PC-9 (cell line): ENCODE data around the gene CDADC1. TPM values are rescaled to one million over a fixed set of nuclear protein-coding genes. Genes with fewer than 3 reads are reported as not detected.

Source experiments
- BruUV-seq: library from RNA; stranded (reverse); fragments of 400-500 nt; replicated peaks from 2 replicates; lab custom pipeline; 2021; lab: Mats Ljungman, UMichigan
- CTCF ChIA-PET: fragments of 300-600 bp; sonication (Branson Sonifier 250); formaldehyde crosslinking; loops from one replicate; lab custom pipeline; 2022; ENCODE audit warnings: antibody characterized with exemption; lab: Charles Lee
- POLR2A ChIA-PET: fragments of 300-600 bp; sonication (Branson Sonifier 250); formaldehyde crosslinking; loops from one replicate; lab custom pipeline; 2022; ENCODE audit warnings: antibody characterized with exemption; ENCODE audit not compliant: unreplicated experiment; lab: Charles Lee
- DNase-seq, 2 experiments: peaks; one replicate each; pipeline versions ENCODE4 v3.0.0 to v3.0.0-alpha.2; 2015 to 2022; ENCODE audit warnings: mixed read lengths in 1 of 2
- H2AFZ ChIP-seq: fragments of 200-600 bp; sonication (generic); 2 replicates; pipeline ENCODE4 v1.8.1; 2017; ENCODE audit warnings: antibody characterized with exemption
- H3F3A ChIP-seq: fragments of 200-600 bp; sonication (generic); 2 replicates; pipeline ENCODE4 v1.8.1; 2017; ENCODE audit warnings: antibody characterized with exemption, mild to moderate bottlenecking, low read depth; ENCODE audit not compliant: insufficient read depth
- H3K27ac ChIP-seq: fragments of 200-600 bp; sonication (generic); 2 replicates; pipeline ENCODE4 v1.6.1; 2016; ENCODE audit warnings: mixed run types
- H3K27me3 ChIP-seq: fragments of 200-600 bp; sonication (generic); 2 replicates; pipeline ENCODE4 v1.6.1; 2016; ENCODE audit warnings: low read depth, mixed run types; ENCODE audit not compliant: insufficient read depth
- H3K36me3 ChIP-seq: fragments of 200-600 bp; sonication (generic); 2 replicates; pipeline ENCODE4 v1.6.1; 2016; ENCODE audit warnings: low read depth, mixed run types
- H3K4me1 ChIP-seq: fragments of 200-600 bp; sonication (generic); replicated peaks from 2 replicates; pipeline ENCODE4 v1.6.1; 2016; ENCODE audit warnings: mixed run types; ENCODE audit not compliant: insufficient read depth
- H3K4me2 ChIP-seq: fragments of 200-600 bp; sonication (generic); 2 replicates; pipeline ENCODE4 v1.6.1; 2017; ENCODE audit warnings: mixed run types
- H3K4me3 ChIP-seq: fragments of 200-600 bp; sonication (generic); 2 replicates; pipeline ENCODE4 v1.6.1; 2016; ENCODE audit warnings: mixed run types
- H3K79me2 ChIP-seq: fragments of 200-600 bp; sonication (generic); 2 replicates; pipeline ENCODE4 v1.6.1; 2017; ENCODE audit warnings: low read depth, mixed run types
- H3K9me2 ChIP-seq: fragments of 200-600 bp; sonication (generic); 2 replicates; pipeline ENCODE4 v1.8.1; 2017; ENCODE audit warnings: mild to moderate bottlenecking; ENCODE audit not compliant: insufficient read depth
- H3K9me3 ChIP-seq: fragments of 200-600 bp; sonication (generic); 2 replicates; pipeline ENCODE4 v1.8.1; 2016; ENCODE audit warnings: low read depth; ENCODE audit not compliant: insufficient read depth
- H4K20me1 ChIP-seq: fragments of 200-600 bp; sonication (generic); 2 replicates; pipeline ENCODE4 v1.8.1; 2017; ENCODE audit not compliant: insufficient read depth
- EZH2 ChIP-seq: fragments of 200-600 bp; sonication (generic); IDR thresholded peaks from 2 replicates; pipeline ENCODE4 v1.8.0; 2017; ENCODE audit warnings: antibody characterized with exemption, low read depth
- intact Hi-C: fragments of 100-400 bp; cut with micrococcal nuclease; formaldehyde crosslinking; loops from one replicate; pipeline ENCODE4 v1.10.0; 2022; ENCODE audit not compliant: unreplicated experiment
- total RNA-seq: library from RNA; stranded (reverse); gene quantifications from 2 replicates; pipeline ENCODE4 v1.2.3, GENCODE V29; 2021
- TF ChIP-seq, protein P1 (sequence below): fragments of 200-600 bp; sonication (generic); conservative IDR thresholded peaks from 2 replicates; pipeline ENCODE4 v1.6.1; 2017; ENCODE audit warnings: mixed run types, antibody characterized with exemption, mild to moderate bottlenecking, moderate library complexity

The CDADC1 gene
- total RNA-seq, 1 experiment from 2014 or later = 12.4 TPM

DNA sequence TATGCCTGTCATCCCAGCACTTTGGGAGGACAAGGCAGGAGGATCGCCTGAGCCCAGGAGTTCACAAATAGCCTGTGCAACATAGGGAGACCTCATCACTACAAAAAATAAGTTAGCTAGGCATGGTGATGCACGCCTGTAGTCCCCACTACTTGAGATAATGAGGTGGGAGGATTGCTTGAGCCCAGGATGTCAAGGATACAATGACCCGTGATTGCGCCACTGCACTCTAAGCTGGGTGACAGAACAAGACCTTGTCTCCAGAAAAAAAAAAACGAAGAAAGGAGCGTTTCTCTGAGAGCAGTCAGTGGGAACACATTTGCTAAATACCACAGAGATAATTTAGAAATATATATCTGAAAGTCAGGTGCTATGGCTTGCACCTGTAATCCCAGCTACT lies 11.9 kb downstream of the CDADC1 start:
- Histone ChIP-seq H2AFZ (no peak overlapping the region), H3K79me2 (no peaks in the 10 kb centered on the region), H4K20me1 (no peaks in the 10 kb centered on the region), H3F3A (no peaks in the 10 kb centered on the region), H3K4me3 (no peak overlapping the region), H3K27ac (no peak overlapping the region), H3K9me3 (no peaks in the 10 kb centered on the region), H3K4me2 (no peak overlapping the region), H3K36me3 (peaks cover 10% of the 10 kb centered on the region), H3K4me1 (no peaks in the 10 kb centered on the region), H3K27me3 (no peaks in the 10 kb centered on the region), H3K9me2 (no peaks in the 10 kb centered on the region)
- POLR2A ChIA-PET = no interaction called here
- DNase-seq = no peak
- BruUV-seq = no TSS peak
- intact Hi-C loops = no loop called here
- CTCF ChIA-PET = no interaction called here
- TF ChIP-seq EZH2 = no peak
- TF ChIP-seq, protein P1, sequence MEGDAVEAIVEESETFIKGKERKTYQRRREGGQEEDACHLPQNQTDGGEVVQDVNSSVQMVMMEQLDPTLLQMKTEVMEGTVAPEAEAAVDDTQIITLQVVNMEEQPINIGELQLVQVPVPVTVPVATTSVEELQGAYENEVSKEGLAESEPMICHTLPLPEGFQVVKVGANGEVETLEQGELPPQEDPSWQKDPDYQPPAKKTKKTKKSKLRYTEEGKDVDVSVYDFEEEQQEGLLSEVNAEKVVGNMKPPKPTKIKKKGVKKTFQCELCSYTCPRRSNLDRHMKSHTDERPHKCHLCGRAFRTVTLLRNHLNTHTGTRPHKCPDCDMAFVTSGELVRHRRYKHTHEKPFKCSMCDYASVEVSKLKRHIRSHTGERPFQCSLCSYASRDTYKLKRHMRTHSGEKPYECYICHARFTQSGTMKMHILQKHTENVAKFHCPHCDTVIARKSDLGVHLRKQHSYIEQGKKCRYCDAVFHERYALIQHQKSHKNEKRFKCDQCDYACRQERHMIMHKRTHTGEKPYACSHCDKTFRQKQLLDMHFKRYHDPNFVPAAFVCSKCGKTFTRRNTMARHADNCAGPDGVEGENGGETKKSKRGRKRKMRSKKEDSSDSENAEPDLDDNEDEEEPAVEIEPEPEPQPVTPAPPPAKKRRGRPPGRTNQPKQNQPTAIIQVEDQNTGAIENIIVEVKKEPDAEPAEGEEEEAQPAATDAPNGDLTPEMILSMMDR = no peak

DNA sequence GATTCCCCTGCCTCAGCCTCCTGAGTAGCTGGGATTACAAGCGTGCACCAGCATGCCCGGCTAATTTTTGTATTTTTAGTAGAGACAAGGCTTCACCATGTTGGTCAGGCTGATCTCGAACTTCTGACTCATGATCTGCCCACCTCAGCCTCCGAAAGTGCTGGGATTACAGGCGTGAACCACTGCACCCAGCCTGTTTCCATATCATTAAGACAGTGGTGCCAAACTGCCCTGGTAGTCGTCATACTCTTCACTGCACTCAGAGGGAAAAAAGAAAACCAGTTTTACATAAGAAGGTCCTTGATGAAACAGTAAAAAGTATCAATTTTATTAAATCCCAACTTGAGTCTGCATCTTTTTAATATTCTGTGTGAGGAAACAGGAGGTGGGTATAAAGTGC lies 14.9 kb downstream of the CDADC1 start:
- H3K9me2 ChIP-seq = no peaks in the 10 kb centered on the region
- DNase-seq = no peak
- H3K9me3 ChIP-seq = no peaks in the 10 kb centered on the region
- no peaks in the 10 kb centered on the region for H3K4me1 ChIP-seq
- H3K4me3 ChIP-seq = no peak overlapping the region
- TF ChIP-seq, protein P1 = no peak
- no peak for TF ChIP-seq EZH2
- CTCF ChIA-PET = no interaction called here
- no peak overlapping the region for H3K4me2 ChIP-seq
- no TSS peak for BruUV-seq
- no peaks in the 10 kb centered on the region for H3K27me3 ChIP-seq
- H3K36me3 ChIP-seq = peaks cover 5% of the 10 kb centered on the region
- no peak overlapping the region for H2AFZ ChIP-seq
- H3F3A ChIP-seq = no peaks in the 10 kb centered on the region
- POLR2A ChIA-PET = interaction anchor here (0.6 kb wide), 1 partner anchor 29 kb away, joined by 3 read pairs; no protein-coding TSS in a partner anchor
- no peaks in the 10 kb centered on the region for H4K20me1 ChIP-seq
- no peaks in the 10 kb centered on the region for H3K79me2 ChIP-seq
- intact Hi-C loops = no loop called here
- no peak overlapping the region for H3K27ac ChIP-seq

DNA sequence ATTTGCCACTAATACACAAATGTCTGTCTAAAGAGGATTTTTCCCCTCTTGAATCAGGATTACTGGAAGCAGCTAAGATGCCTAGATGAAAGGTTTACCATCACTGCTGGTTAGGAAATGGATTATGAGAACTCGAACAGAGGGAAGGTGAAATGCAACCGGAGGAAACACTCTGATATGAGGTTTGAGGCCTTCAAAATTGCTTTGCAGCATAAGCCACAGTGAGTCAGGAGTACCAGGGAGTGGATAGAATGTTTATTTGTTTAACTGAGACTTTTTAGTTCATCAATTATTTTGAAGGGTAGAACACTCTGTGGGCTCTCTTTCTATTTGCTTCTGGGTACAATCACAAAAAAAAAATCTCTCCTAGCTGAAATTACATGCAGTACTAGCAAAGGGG lies 18.1 kb downstream of the CDADC1 start:
- Histone ChIP-seq H3K4me3 (no peak overlapping the region), H3K27me3 (no peaks in the 10 kb centered on the region), H4K20me1 (no peaks in the 10 kb centered on the region), H3K36me3 (no peaks in the 10 kb centered on the region), H3K4me1 (no peaks in the 10 kb centered on the region), H3K9me2 (no peaks in the 10 kb centered on the region), H3K79me2 (no peaks in the 10 kb centered on the region), H3K4me2 (no peak overlapping the region), H3K27ac (no peak overlapping the region), H2AFZ (no peak overlapping the region), H3K9me3 (no peaks in the 10 kb centered on the region), H3F3A (no peaks in the 10 kb centered on the region)
- CTCF ChIA-PET = no interaction called here
- no peak for DNase-seq
- intact Hi-C loops = no loop called here
- POLR2A ChIA-PET = no interaction called here
- no peak for TF ChIP-seq EZH2
- TF ChIP-seq, protein P1 = no peak
- no TSS peak for BruUV-seq
